HG03159 (cell line): ENCODE results near the gene PHAF1.

Experiments used
- ATAC-seq: cut with Tn5 transposase; IDR thresholded peaks from one replicate; pipeline ENCODE4 v1.9.1; 2021; ENCODE audit warnings: mild to moderate bottlenecking, moderate library complexity; ENCODE audit not compliant: unreplicated experiment

Gene PHAF1

GRCh38 chr16:67109407-67110135, at the start of gene PHAF1:
Gene PHAF1, plus strand, starts transcription at chr16:67109941. Its CDS starts 235 bp downstream, at chr16:67110176.
- ATAC-seq, result peak; percentile 87

GRCh38 chr16:67063008-67063407, 46.7 kb upstream of the PHAF1 start:
- no peak for ATAC-seq

- ATAC-seq, result no peak
Measured at GRCh38 chr16:67068212-67068753, 41.5 kb upstream of the PHAF1 start.

- ATAC-seq, result no peak
Measured at GRCh38 chr16:67071476-67072048, 38.2 kb upstream of the PHAF1 start.

- ATAC-seq, result no peak
Measured at GRCh38 chr16:67075331-67075730, 34.4 kb upstream of the PHAF1 start.

DNA sequence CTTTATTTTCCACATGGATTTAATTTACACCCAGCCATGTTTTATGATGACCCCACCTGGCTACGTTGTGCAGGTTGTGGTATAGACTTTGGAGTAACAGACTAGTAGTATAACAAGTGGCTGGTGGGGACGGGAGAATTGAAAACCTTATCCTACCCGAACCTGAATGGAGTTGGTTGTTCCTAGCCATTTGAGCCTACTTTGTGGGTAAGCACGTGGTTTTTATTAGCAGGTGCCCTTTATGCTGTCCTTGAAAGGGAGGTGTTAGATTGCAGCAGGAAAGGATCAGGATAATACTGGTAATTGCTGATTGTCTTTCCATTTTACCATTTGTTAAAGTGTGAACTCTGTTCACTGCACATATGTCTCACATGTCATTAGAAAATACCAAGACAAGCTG, 31.9 kb upstream of the PHAF1 start:
- ATAC-seq, result no peak

- ATAC-seq, result no peak
Measured at GRCh38 chr16:67082100-67082499, 27.6 kb upstream of the PHAF1 start.

- no peak for ATAC-seq
Measured at GRCh38 chr16:67082891-67083290, 26.9 kb upstream of the PHAF1 start.

GRCh38 chr16:67084345-67085028, 25.3 kb upstream of the PHAF1 start:
- no peak for ATAC-seq

GRCh38 chr16:67086822-67087221, 22.9 kb upstream of the PHAF1 start:
- no peak for ATAC-seq

GRCh38 chr16:67087291-67087690, 22.4 kb upstream of the PHAF1 start:
- no peak for ATAC-seq

DNA sequence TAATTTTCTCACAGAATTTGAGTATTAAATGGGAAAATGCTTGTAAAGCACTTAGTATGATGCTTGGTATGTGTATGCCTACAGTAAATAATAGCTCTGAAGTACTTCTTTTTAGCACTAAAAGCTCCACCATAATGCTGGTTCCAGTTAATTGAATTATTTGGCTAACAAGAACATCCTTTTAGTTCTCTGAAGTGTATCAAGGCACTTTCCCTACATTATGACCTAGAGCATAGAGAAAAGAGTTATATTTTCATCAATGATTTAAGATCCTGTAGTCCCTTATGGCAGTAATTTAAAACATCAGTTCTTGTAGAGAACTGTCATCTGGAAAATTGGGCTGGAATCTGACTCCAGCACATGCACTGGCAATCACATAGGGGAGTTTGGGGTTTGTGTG, 21.9 kb upstream of the PHAF1 start:
- ATAC-seq, result no peak

GRCh38 chr16:67088551-67088950, 21.2 kb upstream of the PHAF1 start:
- ATAC-seq, result no peak

DNA sequence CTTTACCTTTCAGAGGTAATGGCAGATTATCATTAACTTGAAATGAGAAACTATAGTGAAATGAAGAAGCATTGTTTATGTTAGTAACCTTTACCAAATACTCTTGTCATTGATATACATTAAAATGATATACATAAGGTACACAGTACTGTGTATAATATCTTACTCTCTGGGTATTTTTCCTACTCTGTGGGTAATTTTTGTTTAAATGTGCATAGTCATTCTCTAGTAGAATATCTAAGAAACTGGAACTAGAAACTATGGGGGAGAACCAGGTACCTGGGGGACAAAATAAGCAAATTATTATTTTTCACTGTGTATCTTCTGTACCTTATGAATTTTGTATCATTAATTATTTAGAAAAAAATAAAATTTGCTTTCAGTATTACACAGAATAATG, 20.6 kb upstream of the PHAF1 start:
- ATAC-seq, result no peak

GRCh38 chr16:67091906-67092566, 17.7 kb upstream of the PHAF1 start:
- ATAC-seq, result no peak

- no peak for ATAC-seq
Measured at GRCh38 chr16:67093098-67093726, 16.5 kb upstream of the PHAF1 start.

DNA sequence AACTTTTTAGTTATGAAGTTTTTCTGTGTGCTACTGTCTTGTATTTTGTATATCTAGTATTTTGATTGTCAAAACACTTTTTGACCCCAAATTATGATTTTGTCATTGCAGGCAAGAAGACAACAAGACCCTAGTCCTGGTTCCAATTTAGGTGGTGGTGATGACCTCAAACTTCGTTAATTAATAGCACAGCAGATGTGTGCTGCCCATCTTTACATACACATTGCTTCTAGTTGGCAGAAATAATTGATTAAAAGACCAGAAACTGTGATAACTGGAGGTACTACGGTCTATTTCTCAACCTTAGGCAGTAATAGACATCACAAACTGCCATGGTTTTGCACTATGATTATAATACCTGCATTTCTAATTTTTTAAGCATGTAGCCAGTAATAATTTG, 11.1 kb upstream of the PHAF1 start:
- no peak for ATAC-seq

DNA sequence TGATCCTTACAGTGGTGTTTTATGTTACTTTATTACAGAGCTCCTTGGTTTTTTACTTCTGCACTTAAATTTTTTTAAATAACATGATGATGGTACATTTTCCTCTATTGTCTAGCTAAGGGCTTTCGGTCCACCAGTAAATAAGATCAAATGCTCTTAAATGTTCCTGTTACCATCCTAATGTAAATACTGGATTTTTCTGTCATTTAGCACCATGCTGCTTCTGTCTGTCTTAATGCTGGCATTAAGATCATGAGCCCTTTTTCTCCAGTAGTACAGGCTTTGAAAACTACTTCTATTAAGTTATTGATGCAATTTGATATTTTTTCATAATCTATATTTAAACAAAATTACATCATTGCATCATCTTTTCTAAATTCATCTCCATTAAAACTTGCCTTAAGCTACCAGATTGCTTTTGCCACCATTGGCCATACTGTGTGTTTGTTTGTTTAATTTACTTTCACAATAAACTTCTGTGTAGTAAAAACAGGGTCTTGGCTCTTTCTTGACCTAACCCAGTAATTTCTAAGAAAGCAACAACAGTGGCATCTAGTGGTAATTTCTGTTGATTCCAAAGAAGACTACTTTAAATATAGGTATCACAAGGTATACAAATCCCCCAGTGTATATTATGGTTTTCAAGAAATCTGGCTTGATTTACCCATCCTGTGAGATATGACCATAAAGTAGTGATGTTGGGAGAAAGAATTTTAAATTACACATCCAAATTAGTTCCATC, 9.0 kb upstream of the PHAF1 start:
- no peak for ATAC-seq

GRCh38 chr16:67101311-67102082, 8.2 kb upstream of the PHAF1 start:
- ATAC-seq, result no peak
